Stomach (tissue), 9 donors: Measurements from ENCODE around the gene ZBTB44. TPM values are rescaled to one million over a fixed set of nuclear protein-coding genes. Genes with fewer than 3 reads are reported as not detected.

ENCODE experiments used
- DNase-seq, 2 donors: peaks; one replicate each; pipeline versions ENCODE4 v3.0.0 to v3.0.0-alpha.2; 2013 to 2019
- H3K27ac ChIP-seq, 5 donors: fragments of 200-600 bp in 4 of 5; sonication (generic) in 4 of 5; one replicate each; pipeline ENCODE4 v1.5.1; 2013 to 2019; ENCODE audit warnings: mild to moderate bottlenecking in 1 of 5, moderate library complexity in 1 of 5
- H3K27me3 ChIP-seq, 3 donors: fragments of 200-600 bp; sonication (generic); one replicate each; pipeline ENCODE4 v1.5.1; 2017 to 2019; ENCODE audit warnings: mixed run types in 1 of 3
- H3K36me3 ChIP-seq, 4 donors: fragments of 200-600 bp; sonication (generic); 1 replicate in 3 of 4; 2 replicates in 1 of 4; pipeline ENCODE4 v1.5.1; 2016 to 2019
- H3K4me1 ChIP-seq, 4 donors: fragments of 200-600 bp; sonication (generic); one replicate each; pipeline ENCODE4 v1.5.1; 2016 to 2019
- H3K4me3 ChIP-seq, 4 donors: fragments of 200-600 bp; sonication (generic) in 3 of 4; one replicate each; pipeline ENCODE4 v1.5.1; 2016 to 2019; ENCODE audit warnings: mild to moderate bottlenecking in 1 of 4
- H3K9me3 ChIP-seq, 4 donors: fragments of 200-600 bp; sonication (generic); one replicate each; pipeline ENCODE4 v1.5.1; 2016 to 2019
- CTCF ChIP-seq, 7 experiments: fragments of 450-650 bp in 4 of 7; fragments of 200-600 bp in 3 of 7; sonication (generic) in 3 of 7; IDR thresholded peaks; one replicate each; pipeline ENCODE4 v1.5.1; 2016 to 2019; ENCODE audit warnings: antibody characterized with exemption in 7 of 7, control low read depth in 2 of 7, mild to moderate bottlenecking in 1 of 7
- EP300 ChIP-seq: sonication (generic); formaldehyde crosslinking; IDR thresholded peaks from one replicate; pipeline ENCODE4 v1.6.1; 2017; ENCODE audit warnings: antibody characterized with exemption
- POLR2A ChIP-seq, 4 donors: fragments of 450-650 bp; IDR thresholded peaks; one replicate each; pipeline ENCODE4 v1.6.1; 2016; ENCODE audit warnings: antibody characterized with exemption in 4 of 4, control low read depth in 2 of 4, mild to moderate bottlenecking in 1 of 4, moderate library complexity in 1 of 4
- POLR2AphosphoS5 ChIP-seq, 3 donors: sonication (generic); formaldehyde crosslinking; IDR thresholded peaks; one replicate each; pipeline ENCODE4 v1.6.1; 2016; ENCODE audit warnings: antibody characterized with exemption in 3 of 3
- WGBS, 5 donors: extraction: QIAGEN DNeasy Blood & Tissue Kit in 3 of 5; methylation state at CpG; one replicate each; pipeline versions ENCODE4 v1.1.5 to v1.1.7; 2013 to 2018; 5-methylcytosine and 5-hydroxymethylcytosine counted together
- intact Hi-C: fragments of 100-400 bp; cut with DNase I; formaldehyde crosslinking; loops from one replicate; pipeline ENCODE4 v1.15.1; 2023; ENCODE audit warnings: low total_unique reads
- polyA plus RNA-seq, 3 donors: library from polyadenylated mRNA; stranded (reverse); fragments of 200-250 nt; gene quantifications; one replicate each; pipeline ENCODE4 v1.2.3, GENCODE V29; 2013
- total RNA-seq, 5 donors: library from RNA; depleted of rRNA; stranded (reverse); fragments of >200 nt; gene quantifications; one replicate each; pipeline versions ENCODE4 v1.1.0 to v1.2.3, GENCODE V29; 2014 to 2016
- donor health status: healthy with polysubstance abuse.
- donor health status: Bipolar disorder and iron deficiency.
- donor health status: healthy.

Gene ZBTB44
- total and polyA plus RNA-seq, 8 donors, result 8.4 to 123 (median 35.9) TPM

DNA sequence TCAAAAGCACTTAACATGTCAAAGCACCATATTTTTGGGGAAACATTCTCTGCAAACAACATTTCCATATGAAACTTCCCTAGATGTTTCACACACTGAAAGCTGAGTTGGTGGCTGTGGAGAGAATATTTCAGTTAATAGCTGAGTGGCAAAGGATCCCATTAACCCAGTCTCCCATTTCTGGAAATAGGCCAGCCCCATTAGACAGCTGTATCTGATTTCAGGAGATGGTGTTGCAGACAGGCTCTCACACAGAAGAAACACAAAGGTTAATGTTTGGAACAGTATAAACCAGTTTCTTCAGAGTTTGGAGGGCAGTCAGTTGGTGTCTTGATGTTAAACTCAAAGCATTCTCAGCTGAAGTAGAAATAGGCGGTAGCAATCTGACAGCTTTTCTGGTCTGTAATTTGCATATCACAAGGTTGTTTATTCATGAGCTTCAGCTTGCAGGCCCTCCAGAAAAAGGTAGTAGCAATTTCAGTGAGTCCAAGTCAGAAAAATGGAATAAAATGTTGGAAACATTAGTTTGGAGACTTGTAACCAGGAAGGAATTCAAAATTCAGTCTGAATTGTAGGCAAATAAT lies 15.5 kb upstream of the ZBTB44 start:
- Histone ChIP-seq H3K9me3 (no peaks in the 10 kb centered on the region), H3K4me3 (no peak overlapping the region), H3K36me3 (no peaks in the 10 kb centered on the region), H3K27ac (no peak overlapping the region), H3K4me1 (no peaks in the 10 kb centered on the region), H3K27me3 (no peaks in the 10 kb centered on the region)
- no peak for DNase-seq
- intact Hi-C loops, result no loop called here
- WGBS, 5 donors, result 66 to 83% (median 79%) methylated on average over 1 of the region's 1 CpG
- TF ChIP-seq POLR2AphosphoS5 (IDR thresholded peaks at IDR 0.05) (no peak), CTCF (IDR thresholded peaks at IDR 0.05) (no peak), POLR2A (IDR thresholded peaks at IDR 0.05) (no peak), EP300 (no peak)

DNA sequence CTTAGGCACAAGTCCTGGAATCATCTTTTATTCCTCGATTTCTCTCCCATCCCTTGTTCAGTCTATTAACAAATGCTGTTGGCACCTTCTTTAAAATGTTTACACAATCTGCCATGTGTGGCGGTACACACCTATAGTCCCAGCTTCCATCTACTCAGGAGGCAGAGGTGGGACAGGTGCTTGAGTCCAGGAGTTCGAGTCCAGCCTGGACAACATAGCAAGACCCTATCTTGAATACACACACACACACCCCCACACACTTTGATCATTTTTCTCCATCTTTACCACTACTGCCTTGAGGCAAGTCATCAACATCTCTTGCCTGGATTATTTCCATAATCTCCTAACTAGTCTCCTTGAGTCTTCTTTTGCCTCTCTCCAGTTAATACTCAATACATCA lies 13.7 kb upstream of the ZBTB44 start:
- Histone ChIP-seq H3K27ac (no peak overlapping the region), H3K27me3 (no peaks in the 10 kb centered on the region), H3K9me3 (no peaks in the 10 kb centered on the region), H3K4me1 (no peaks in the 10 kb centered on the region), H3K36me3 (no peaks in the 10 kb centered on the region), H3K4me3 (no peak overlapping the region)
- no peak for TF ChIP-seq POLR2A (IDR thresholded peaks at IDR 0.05)
- no peak for TF ChIP-seq POLR2AphosphoS5 (IDR thresholded peaks at IDR 0.05)
- TF ChIP-seq EP300, result no peak
- no peak for TF ChIP-seq CTCF (IDR thresholded peaks at IDR 0.05)
- intact Hi-C loops, result no loop called here
- 84 to 97% (median 94%) methylated on average over 3 of the region's 3 CpGs for WGBS, 5 donors
- no peak for DNase-seq

- H3K4me3 ChIP-seq, result no peak overlapping the region
- H3K4me1 ChIP-seq, result no peaks in the 10 kb centered on the region
- H3K27ac ChIP-seq, result no peak overlapping the region
- intact Hi-C loops, result no loop called here
- H3K36me3 ChIP-seq, result no peaks in the 10 kb centered on the region
- WGBS, 5 donors, result 90 to 98% (median 97%) methylated on average over 6 of the region's 6 CpGs
- DNase-seq, result no peak
- TF ChIP-seq EP300, result no peak
- TF ChIP-seq POLR2A (IDR thresholded peaks at IDR 0.05), result no peak
- TF ChIP-seq POLR2AphosphoS5 (IDR thresholded peaks at IDR 0.05), result no peak
- no peak for TF ChIP-seq CTCF (IDR thresholded peaks at IDR 0.05)
- peaks cover 0 to 2% (median under 1%) of the 10 kb centered on the region in 4 donors for H3K9me3 ChIP-seq
- no peaks in the 10 kb centered on the region for H3K27me3 ChIP-seq
Measured at GRCh38 chr11:130327716-130328115, 13.0 kb upstream of the ZBTB44 start.

GRCh38 chr11:130325691-130326090 lies 11.0 kb upstream of the ZBTB44 start:
- no peaks in the 10 kb centered on the region for H3K36me3 ChIP-seq
- TF ChIP-seq POLR2AphosphoS5 (IDR thresholded peaks at IDR 0.05) (no peak), EP300 (no peak), CTCF (IDR thresholded peaks at IDR 0.05) (no peak), POLR2A (IDR thresholded peaks at IDR 0.05) (no peak)
- peaks cover 0 to 17% (median 8%) of the 10 kb centered on the region in 4 donors for H3K9me3 ChIP-seq
- WGBS, 5 donors, result 83 to 95% (median 91%) methylated on average over 3 of the region's 3 CpGs
- no peaks in the 10 kb centered on the region for H3K27me3 ChIP-seq
- H3K4me3 ChIP-seq, result no peak overlapping the region
- intact Hi-C loops, result no loop called here
- no peak overlapping the region for H3K27ac ChIP-seq
- no peaks in the 10 kb centered on the region for H3K4me1 ChIP-seq
- DNase-seq, result no peak
